Occipital lobe (tissue), 2 donors: Measurements from ENCODE around the gene FAM110A. TPM values are rescaled to one million over a fixed set of nuclear protein-coding genes. Genes with fewer than 3 reads are reported as not detected.
A peak's percentile ranks its signal among the peaks of the same experiment; 100 is the strongest.
"Not testable (repeated sequence)": the region's sequence is repeated elsewhere in the genome, so short reads cannot be mapped to it uniquely, and the experiment has no call there.

Source experiments
- DNase-seq: peaks from one replicate; lab custom pipeline; 2025; lab: John Stamatoyannopoulos, UW
- total RNA-seq: library from RNA; depleted of rRNA; stranded (reverse); fragments of >200 nt; gene quantifications from one replicate; pipeline ENCODE4 v1.2.3, GENCODE V29; 2014

The FAM110A gene
- total RNA-seq, 1 donor from 2014 or later = 6.7 TPM

GRCh38 chr20:870758-871157, 37.2 kb downstream of the FAM110A start:
- DNase-seq = no peak

DNA sequence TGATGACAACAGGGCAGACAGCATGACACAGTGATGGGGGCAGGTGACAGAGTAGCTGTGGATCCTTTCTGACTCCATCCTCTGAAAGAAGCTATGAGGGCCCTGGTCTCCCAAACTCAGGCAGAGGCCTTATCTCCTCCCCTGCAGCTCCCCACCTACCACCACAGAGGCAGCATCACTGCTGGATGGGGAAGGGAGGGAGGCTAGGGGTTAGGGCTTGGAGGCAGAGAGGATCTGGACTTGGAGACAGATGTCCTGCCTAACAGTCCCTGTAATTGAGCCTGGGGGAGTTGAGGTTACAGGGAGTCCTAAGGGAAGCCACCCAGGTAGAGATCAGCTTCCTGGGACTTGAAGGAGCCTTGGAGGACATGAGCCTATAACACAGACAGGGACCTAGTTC, 37.9 kb downstream of the FAM110A start:
- no peak for DNase-seq

GRCh38 chr20:871948-872347, 38.4 kb downstream of the FAM110A start:
- no peak for DNase-seq

GRCh38 chr20:872855-873520, 39.5 kb downstream of the FAM110A start:
- no peak for DNase-seq

DNA sequence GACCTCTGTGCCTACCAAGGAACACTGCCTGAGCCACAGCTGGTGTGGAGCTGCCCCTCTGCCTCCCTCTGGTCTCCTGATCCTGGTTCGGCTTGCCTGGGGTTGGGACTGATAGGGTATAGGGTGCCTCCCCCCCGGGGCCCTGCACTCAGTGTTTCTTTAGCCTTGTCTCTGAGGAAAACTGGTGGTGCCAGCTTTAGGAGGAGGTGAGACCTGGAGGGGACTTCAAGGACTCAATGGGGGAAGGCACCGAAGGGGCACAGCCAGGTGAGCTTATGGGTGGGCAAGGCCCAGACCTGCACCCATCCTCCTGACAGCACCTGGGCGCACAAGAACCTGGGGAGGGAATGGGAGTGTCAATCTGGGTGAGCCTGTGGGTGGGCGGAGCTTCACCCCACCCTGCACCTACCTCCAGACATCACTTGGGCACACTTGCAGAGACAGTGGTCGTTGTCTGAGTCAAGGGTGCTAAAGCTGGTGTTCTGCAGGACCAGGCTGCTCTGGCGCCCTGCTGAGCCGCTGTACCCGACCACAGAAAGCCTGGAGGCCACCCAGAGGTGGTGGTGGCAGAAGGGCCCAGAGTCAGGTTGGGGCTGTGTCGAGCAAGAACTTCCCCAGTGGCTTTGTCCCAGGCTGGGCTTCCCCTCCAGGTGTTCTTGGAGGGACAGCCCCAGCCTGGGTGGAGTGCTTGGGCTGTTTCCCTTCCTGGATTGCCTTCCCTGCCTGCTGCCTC, 40.5 kb downstream of the FAM110A start:
- DNase-seq = no peak

- no peak for DNase-seq
Measured at GRCh38 chr20:875115-875514, 41.6 kb downstream of the FAM110A start.

- DNase-seq = no peak
Measured at GRCh38 chr20:877814-878213, 44.3 kb downstream of the FAM110A start.

DNA sequence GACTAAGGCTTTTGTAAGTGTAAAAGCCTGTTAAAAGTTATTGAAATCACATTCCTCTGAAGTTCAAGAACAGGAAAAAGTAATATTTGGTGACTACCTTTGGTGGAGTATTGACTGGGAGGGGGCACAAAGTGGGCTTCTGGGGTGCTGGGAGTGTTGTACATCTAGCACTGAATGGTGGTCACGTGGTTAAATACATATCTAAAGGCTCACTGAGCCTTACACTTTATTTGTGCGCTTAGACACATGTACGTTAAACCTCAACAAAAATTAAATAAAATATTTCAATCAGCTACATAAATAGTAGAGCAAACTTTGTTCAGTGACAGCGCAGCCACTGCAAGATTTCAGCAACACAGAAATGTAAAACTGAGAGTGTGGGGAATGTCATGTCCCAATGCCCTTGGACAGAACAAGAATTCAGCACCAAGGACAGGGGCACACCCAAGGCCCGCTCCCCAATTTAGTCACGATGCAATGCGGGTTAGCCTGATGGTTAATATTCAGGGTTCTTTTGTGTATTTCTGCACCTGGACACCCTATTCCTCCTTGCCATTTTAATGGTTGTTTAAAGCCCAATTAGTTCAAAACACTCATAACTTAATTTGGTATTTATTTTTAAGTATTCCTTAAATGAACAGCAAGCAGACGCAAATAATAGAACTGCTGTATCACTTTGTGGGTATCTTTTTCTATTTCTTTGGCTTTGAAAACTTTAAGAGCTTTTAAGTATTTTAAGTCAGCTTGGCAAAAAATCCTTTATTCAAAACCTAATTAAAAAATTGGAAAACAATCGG, 45.2 kb downstream of the FAM110A start:
- DNase-seq = no peak

DNA sequence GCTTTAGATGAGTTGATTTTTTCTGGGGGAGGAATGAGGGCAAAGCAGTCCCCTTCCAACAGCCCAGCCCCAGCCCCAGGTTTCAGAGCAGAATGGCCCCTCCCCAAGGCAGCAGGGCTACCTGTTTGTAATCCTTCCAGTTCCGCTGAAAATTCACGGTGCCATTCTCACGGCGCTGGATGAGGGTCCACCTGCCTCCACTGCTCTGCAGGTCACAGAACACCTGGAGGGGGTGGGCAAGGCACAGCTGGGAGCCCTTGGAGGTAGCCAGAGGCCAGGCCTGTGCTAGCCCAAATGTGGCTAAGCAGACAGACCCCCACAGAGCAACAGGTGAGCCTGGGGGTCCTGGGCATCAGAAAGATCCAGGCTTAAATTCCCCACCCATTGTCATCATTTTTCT, 46.1 kb downstream of the FAM110A start:
- no peak for DNase-seq

- no peak for DNase-seq
Measured at GRCh38 chr20:881051-881782, 47.7 kb downstream of the FAM110A start.

DNA sequence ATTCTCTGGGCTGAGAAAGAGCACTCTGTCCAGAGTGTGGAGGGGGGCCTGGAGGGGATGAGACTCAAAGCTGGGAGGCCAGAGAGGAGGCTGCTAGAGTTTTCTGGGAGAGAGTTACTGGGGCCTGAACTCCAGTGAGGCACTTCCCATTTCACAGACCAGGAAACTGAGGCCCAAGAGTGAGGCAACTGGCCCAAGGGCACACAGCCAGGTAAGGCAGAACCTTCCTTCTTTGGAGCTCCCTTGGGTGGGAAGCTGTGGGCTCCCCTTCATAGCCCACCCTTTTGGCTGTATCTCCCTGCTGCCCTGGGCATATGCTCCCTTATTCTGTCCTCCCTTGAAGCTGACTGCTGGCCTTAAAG, 48.2 kb downstream of the FAM110A start:
- no peak for DNase-seq

GRCh38 chr20:884983-885952, 51.8 kb downstream of the FAM110A start:
- peak; percentile 30 for DNase-seq

- no peak for DNase-seq
Measured at GRCh38 chr20:887137-887536, 53.6 kb downstream of the FAM110A start.

- DNase-seq = no peak
Measured at GRCh38 chr20:888057-888456, 54.5 kb downstream of the FAM110A start.

DNA sequence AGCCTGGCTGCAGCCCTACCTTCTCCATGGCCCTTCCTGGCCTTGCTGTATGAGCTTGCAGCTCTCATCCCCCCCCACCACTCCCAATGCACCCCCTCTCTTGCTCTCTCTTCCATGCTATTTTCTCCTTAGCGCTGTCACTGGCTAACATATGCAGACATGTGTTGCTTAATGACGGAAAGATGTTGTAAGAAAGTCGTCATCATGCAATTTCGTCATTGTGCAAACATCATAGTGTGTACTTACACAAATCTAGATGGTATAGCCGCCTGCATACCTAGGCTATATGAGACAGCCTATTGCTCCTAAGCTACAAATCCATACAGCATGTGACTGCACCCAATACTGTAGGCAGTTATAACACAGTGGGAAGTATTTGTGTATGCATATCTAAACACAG, 55.6 kb downstream of the FAM110A start:
- no peak for DNase-seq

- no peak for DNase-seq
Measured at GRCh38 chr20:889932-890463, 56.5 kb downstream of the FAM110A start.

DNA sequence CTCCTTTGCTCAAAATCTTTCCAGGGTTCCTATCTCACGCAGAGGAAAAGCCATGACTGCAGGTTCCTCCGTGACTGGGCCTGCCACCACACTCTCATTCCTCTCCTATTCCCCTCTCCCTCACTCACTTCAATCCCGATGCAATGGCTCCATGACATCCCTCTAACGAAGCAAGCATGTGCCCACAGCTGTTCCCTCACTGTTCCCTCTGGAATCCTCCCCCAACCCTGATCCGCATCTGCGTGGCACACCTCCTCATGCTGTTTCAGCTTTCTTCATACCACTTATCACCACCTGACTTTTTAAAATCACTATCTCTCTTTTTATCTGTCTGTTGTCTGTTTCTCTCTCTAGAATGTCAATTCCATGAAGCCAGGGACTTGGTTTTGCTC, 57.1 kb downstream of the FAM110A start:
- DNase-seq = no peak

- DNase-seq = peak; percentile 15
Measured at GRCh38 chr20:891058-891705, 57.7 kb downstream of the FAM110A start.

GRCh38 chr20:891706-892080, 58.2 kb downstream of the FAM110A start:
- no peak for DNase-seq

- DNase-seq = not testable (repeated sequence)
Measured at GRCh38 chr20:892371-892770, 58.9 kb downstream of the FAM110A start.
